GM19035 (cell line): ENCODE measurements around the gene CREB3L2.

Experiments used
- ATAC-seq: cut with Tn5 transposase; IDR thresholded peaks from one replicate; pipeline ENCODE4 v1.9.1; 2021; ENCODE audit not compliant: unreplicated experiment

Gene CREB3L2

DNA sequence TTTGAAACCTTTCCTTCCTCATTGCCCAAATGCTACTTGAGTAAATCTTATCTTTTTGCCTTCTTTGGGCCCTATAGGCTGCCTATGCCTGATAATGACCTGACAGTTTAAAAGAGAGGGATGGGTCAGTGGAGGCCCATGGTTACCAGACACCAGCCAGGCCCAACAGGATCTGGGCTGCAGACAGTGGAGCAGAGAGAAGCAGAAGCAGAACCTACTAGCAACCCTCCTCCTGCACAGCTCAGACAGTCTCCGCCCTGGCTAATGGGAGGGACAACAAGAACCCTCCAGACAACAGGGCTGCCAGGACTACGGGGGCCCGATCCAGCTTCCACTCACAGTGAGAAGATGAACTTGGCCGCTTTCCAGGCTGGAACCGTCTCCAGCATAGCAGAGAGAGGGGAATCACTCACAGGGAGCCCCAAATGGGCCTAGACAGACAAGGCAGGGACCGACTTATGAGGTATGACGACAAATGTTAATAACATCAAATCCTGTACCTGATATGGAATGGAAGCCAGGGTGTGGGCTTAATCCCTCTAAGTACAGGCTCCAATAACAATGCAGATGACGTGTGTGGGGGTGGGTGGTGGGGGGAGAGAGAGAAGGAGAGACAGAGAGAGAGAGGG, 123.4 kb downstream of the CREB3L2 start:
- ATAC-seq, result no peak

DNA sequence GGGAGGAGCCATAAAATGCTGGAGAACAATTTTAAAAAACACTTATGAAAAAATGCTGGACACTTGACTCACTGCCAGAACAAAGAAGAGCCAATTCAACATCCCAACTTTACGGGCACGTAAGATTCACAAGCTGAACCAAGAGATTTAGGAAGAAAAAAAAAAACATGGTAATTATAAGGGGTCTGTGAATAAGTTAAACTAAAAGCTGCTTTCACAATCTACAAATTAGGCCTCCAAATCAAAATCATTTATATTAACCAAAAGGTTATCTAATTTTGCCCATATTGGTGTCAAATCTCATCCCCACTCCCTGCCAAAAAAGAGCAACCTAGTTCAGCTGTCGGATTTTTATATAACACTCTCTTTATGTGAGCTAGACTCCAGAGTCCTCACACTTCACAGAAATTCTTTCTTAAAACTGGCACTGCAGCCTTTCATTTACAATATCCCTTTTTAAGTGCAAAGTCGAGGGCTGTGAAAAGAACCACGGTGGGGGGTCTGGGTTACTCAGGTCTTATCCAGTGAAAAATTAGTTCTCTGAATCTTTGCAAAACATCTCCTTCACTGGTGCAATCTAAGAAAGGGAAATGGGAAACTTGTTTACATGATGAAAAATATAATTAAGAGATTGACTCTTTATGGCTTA, 124.7 kb downstream of the CREB3L2 start:
- no peak for ATAC-seq

DNA sequence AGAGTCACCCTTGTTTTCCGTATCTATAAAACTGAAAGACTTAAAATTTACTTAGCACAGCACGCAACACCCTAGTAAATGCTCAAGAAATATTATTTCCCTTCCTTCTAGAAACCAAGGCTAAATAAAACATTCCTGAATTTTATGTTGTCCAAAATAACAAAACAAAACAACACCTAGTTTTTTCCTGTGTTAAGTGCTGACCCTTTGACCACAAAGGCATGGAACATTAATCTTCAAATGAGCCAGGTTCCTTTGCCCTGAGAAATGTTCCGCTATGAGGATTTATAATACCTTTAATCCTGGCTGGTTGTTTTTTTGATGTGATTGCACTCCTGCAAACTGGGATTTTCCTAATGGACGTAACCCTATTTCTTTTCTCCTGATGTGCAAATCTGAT, 126.1 kb downstream of the CREB3L2 start:
- no peak for ATAC-seq

DNA sequence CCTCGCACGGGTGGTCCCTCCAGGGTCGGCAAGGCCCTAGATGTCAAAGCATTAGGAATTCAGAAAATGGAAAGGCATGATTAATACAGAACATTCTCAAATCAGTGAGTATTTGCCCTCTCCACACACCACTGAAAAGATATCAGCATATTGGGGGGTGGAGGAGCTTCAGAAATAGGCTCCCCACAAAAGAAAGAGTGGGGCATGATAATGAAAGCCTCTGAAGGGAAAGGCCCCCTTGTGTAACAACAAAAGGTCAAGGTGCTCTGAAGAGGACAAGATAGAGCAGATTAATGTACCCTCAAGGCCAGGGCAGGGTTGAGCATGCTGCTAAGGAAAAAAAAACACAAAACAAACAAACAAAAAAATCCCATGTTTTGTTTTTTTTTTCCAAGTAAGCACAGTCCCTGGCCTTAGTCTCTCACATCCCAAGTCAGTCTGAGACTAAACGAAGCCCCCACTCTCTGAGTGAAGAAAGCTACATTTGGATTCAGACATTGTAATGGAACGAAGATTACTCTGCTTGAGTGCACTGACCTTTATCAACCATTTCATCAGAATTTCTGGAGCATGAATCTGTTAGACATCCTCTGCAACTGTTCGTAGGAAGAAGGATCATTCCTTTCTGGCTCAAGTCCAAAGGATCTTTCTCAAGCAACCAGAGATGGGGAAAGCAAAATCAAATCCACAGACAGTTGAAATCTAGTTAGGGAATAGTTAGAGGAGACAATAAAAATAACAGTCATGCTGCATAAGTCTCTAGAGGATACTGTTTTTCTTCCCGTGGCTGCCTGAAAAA, 127.7 kb downstream of the CREB3L2 start:
- no peak for ATAC-seq

DNA sequence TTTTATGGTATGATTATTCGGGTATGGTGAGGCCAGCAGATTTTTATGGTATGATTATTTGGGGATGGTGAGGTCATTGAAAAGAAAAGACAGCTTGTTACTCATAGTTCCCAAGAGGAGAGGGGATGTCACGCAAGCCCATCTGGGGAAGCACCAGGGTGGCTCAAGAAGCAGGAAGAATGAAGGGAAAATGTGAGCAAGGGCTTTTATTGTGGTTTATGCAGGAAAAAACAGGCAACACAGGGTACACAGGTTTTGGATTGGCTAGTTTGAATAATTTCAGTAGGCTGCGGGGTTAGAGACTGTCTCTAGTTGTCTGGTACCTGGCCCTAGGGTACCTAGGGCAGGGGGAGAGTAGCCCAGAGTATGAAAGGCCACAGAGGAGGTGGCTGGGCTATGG, 128.4 kb downstream of the CREB3L2 start:
- ATAC-seq, result no peak

DNA sequence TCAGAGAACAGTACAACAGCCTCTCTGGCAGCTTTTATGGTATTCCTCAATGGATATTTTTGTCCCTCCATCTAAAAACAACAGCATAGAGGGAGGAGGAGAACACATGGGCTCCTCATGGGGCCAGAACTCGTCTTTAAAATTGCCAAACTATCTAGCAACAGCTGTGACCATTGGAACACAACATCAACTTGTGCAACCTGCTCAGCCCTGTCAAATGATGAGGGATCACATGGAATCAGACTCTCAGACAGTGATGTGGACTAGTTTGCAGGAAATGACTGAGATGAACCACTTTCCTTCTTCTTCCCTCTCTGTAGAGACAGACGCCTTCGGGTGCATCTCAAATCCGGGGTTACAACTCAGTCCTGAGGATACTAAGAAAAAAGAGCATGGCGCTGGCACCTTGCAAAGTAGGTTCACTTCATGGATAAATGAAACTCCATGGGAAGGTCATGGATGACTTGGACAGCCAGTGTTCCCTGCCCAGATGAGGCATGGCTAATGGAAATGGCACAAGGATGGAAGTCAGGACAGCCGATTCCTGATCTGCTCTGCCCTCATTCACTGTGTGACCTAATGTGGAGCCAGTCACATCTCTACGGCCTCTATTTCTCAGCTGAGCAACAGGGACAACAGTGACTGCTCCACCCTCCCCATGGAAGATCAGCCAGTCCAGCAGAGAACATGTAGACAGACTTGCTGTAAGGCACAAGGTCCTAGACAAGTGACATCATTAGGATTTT, 130.5 kb downstream of the CREB3L2 start:
- ATAC-seq, result no peak

DNA sequence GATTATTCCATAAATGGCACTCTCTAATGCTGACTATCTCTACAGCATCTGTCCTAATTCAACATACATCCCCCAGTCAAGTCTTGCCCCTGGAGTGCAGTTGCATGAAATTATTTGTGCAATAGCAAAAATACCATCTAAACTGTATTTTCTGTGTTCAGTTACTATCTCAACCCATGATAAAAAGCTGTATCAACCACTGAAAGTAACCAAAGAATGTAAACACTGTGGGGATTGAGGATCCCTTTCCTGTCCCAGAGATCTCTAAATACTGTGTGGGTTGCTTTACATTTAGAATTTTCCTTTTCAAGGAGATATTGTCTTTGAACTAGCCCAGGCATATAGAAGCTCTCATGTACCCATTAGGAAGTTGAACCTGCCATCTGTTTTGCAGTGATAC, 131.2 kb downstream of the CREB3L2 start:
- no peak for ATAC-seq

DNA sequence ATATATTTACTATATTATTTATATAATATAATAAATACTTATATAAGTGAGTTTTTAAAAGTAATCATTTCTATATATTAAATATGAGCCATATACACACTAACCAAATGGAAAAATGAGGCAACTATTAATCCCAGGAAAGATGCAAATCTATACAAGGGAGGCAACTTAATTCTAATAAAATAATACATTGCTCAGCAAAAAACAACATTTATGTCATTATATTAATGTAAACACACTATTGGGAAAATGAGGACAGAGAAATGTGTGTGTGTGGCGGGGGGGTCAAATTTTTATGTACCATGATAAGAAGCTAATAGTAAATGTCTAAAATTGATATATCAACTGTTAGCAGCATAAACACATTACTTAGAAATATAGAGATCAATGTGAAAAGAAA, 131.8 kb downstream of the CREB3L2 start:
- ATAC-seq, result no peak

DNA sequence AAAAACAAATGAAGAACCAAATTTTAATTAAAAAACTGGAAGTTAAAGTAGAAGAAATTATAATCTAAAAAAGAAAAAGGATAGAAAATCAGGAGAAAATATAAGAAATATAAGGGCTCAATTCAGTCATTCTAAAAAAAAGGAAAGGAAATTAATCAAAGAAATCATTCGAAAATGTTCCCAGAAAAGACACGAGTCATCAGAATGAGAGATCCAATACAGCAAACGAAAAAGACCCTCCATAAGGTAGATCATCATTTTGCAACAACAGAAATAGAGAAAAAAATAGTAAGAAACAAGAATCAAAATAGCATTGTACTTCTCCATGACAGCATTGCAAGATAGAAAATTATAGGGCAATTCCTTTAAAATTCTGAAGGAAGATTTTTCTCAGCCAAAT, 132.6 kb downstream of the CREB3L2 start:
- no peak for ATAC-seq

DNA sequence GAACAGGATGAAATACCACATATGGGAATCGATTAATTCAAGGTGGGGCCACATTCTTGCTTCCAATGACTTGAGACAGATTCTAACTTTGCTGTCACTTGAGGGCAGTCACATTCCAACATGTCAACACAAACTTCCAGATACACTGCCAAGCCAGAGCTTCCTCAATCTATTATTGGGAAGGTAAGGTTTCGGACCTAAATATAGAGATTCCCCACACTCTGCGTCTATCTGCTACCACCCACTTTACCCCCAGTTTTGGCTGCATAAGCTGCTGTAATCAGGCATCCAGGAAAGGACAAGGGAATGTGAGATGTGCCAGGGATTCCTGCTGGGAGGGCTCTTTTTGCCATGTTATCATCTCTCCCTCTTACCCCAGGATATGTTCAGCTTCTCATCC, 134.6 kb downstream of the CREB3L2 start:
- no peak for ATAC-seq

DNA sequence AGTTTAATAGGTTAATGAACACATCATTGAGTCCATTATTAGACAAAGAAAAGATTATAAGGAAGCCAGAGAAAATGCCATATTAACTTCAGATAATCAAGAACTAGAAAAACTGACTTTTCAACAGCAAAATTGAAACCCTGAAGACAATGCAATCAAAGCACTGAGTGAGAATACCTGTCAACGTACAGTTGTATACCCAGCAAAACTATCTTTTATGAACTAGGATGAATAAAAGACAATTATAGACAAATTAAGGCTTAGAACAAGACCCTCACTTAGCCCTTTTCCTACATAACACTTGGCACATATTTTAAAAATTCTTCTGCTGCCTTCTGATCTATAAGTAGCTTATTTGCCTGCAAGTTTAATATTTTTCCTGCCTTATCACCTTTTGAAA, 136.1 kb downstream of the CREB3L2 start:
- no peak for ATAC-seq

DNA sequence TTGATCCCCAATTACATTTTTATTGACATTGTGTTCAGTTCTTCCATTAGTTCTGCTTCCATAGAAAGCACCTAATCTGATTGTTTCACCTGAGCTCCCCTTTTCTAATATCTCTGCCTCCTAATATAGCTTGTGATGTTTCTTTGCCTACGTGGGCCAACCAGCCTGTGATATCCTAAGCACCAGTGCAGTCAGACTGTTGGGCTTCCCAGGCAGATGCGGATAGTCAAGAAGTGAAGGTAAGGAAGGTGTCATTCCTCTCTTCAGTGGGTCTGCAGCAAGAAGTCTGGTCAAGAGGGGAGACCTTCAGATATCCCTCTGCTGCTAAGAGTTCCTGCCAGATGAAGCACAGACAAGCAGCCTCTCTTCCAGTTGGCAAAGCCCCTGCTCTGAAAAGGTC, 138.9 kb downstream of the CREB3L2 start:
- ATAC-seq, result no peak

DNA sequence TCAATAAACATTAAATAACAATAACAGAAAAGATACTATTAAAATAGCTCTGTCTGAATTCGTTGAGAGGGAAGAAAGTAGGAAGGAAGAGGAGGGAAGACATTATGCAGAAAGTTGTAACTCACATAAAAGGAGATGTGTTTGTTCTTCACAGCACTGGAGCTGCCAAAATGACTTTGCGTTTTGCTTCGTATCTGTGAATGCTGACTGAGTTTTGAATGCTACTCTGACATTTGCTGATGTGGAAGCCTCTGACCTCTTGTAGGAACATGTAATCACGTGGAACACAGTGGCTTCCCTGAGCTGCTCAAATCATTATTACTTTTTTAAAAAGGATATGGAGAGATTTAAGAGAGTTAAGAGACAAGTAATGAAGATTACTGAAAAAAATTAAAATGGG, 139.5 kb downstream of the CREB3L2 start:
- ATAC-seq, result no peak

DNA sequence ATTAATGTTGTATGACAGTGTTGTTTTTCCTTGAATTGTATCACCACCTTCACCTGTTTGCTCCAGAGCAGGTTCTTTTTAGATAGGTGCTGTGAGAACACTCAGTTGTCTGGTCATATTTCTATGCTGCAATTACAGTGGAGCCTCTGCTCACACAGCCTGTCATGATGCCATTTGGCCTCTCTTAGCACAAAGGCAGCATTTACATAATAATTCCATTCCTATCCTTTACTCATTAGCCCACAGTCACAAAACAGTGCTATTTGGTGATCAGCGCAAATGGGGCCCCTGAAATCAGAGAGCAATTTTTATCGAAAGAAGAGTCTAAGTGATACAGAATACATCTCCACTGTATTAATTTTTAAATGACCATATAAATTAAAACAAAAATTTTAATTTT, 141.3 kb downstream of the CREB3L2 start:
- ATAC-seq, result no peak

DNA sequence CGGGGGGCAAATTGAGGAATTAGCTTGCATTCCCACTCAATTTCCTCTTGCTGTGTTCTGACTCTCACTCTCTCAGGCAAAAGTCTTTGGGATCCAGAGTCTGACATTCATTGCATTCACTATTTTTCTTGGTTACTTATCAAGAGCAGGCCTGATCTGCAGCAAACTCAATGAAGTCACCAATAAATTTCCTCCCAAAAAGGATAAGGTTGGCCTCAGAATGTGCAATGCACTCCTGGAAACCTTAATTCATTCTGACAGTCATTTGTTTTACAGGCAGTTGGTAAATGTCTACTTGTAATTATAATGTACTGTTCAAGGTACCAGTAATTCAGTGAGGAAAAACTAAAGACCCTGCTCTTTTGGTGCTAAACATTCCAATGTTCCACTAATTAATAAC, 148.8 kb downstream of the CREB3L2 start:
- no peak for ATAC-seq

DNA sequence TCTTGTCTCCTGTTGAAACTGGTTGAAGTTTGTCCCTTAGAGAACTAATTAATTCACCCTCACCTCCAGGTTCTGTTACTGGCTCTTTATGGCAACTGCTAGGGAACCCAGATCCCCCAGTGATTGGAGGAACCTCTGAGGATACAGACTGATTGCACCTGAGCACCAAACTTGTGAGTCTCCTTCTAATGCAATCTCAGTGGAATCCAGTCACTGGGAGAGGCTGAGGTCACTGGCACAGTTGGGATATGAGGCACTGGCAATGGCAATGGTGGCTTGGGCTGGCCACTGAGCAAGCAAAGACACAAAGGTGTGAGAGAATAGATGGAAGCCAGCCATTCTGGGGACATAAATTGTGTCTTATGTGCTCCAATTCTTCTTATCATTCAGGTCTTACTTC, 149.8 kb downstream of the CREB3L2 start:
- ATAC-seq, result no peak

DNA sequence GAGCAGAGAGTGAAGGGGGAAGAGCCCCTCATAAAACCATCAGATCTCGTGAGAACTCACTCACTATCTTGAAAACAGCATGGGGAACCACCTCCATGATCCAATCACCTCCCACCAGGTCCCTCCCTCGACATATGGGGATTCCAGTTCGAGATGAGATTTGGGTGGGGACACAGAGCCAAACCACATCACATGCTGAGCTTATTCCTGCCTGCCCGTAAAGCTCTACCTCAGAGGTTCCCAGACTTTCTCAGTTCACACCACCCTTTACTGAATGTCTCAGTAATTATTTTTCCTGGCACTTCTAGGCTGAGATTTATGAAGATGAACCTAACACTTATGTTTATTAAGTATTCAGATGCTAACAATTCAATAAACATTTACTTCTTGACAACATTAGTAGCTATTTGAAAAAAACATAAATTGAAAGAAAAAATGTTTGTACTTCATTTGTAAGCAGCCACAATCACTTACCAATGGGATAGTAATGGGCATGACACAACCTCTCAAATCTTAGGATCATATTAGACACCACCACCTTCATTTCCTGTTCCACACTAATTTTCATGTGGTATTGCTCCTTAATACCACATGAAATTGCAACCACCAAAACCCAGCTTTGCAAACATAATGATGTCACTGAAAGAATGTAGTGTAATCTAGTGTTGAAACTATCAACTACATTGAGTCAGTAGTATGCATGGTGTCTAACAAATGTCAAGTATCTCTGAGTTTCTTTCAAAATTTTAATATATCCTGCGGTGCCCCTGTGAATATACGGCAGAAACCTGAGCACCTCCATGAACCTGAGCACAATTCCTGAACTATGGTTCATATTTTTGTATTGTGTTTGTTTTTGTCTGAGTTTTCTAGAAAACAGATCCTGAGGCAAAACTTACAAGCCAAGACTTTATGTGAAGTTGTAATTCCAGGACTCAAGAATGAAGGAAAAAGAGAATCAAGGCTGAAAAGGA, 150.6 kb downstream of the CREB3L2 start:
- ATAC-seq, result no peak

DNA sequence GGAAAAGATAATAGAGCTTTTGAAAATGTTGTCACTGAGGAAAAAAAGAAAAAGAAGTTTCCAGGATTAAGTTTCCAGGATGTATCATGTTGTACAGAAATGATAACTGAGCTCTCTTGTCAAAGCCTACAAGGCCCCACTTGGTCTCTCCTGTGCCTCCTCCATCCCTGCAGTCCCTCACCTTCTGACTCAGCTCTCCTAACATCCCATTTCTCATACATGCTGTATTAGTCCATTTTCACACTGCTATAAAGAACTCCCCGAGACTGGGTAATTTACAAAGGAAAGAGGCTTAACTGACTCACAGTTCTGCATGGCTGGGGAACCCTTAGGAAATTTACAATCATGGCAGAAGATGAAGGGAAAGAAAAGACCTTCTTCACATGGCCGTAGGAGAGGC, 151.3 kb downstream of the CREB3L2 start:
- no peak for ATAC-seq

DNA sequence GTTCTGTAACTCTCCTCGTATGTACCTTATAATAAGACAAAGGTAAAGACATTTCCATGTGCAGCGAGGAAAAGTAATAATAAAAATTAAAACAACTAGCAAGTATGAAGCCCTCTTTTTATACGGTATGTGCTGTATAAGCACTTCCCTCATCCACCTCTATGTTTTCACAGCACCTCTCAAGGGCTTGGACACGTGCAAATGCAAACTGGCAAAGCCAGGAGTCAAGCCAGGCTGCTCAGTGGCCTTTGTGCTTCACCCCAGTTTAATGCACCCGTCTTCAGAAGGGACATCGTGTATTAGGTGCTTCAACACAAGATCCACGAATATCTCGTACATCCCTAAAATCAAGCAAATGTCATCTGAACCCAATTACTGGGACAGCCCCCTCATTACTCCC, 153.8 kb downstream of the CREB3L2 start:
- ATAC-seq, result no peak

DNA sequence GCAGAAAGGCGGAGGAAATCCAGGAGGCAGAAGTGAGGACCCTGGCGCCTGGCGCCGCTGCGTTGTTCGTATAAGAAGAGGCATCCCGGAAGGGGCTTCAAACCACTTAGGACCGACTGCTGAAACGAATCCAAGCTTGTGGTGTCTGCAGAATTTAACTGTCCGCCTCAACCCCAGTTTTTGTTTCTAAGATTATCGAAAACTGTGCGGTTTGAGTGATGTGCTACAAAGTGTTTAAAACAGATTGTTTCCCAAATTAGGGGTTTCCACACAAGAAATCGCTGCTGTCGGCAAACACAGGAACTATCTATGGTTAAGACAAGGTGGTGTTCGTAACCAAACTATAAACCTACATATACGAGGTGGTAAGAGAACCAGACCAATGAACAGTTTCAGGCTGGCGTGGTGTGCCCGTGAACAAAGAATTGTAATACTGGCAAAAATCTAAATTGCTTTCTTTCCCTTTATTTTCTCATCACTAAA, 154.3 kb downstream of the CREB3L2 start:
- no peak for ATAC-seq
